ENCODE results near the gene ZNF628.

The ZNF628 gene

DNA sequence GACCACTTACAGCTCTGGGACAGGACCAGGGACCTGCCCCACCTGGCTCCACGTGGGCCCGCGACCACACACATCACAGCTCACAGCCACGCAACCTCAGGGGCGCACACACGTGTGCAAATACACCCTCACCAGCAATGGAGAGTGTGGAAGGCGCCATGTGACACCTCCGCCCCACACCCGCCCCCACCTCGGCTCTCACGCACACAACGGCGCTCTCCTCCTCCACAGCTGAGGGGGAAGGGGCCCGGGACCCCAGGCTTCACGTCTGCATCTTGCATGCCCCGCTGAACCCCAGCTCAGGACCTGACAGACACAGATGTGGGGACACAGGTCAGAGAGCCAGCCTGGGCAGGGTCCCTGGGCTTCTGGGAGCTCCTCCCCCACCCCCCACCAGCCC, 26.9 kb upstream of the ZNF628 start:
- Histone ChIP-seq H3K4me1 (ENCODE audit: control insufficient read depth, low read length) (no peaks in the 10 kb centered on the region), H3K27ac (ENCODE audit: low read depth, low read length) (no peak overlapping the region), H4K20me1 (ENCODE audit: control insufficient read depth, insufficient read depth, low read depth, low read length) (no peaks in the 10 kb centered on the region), H3K4me3 (ENCODE audit: low read length) (no peak overlapping the region), H3K9me2 (replicated peaks; ENCODE audit: control insufficient read depth, low read length) (no peaks in the 10 kb centered on the region), H3F3A (ENCODE audit: control insufficient read depth, insufficient read depth) (no peaks in the 10 kb centered on the region; the same call in 1 of the 2 replicates), H3K4me2 (ENCODE audit: low read length) (no peak overlapping the region), H3K27me3 (ENCODE audit: control insufficient read depth, low read length) (peaks cover 14% of the 10 kb centered on the region), H3K79me2 (ENCODE audit: control insufficient read depth, low read length) (no peaks in the 10 kb centered on the region), H3K36me3 (ENCODE audit: control insufficient read depth, low read length) (no peaks in the 10 kb centered on the region), H3K9me3 (ENCODE audit: control insufficient read depth, insufficient read depth, low read length) (no peaks in the 10 kb centered on the region)
- TF ChIP-seq CTCF (IDR thresholded peaks at IDR 0.05; ENCODE audit: low read depth, low read length, poor library complexity, severe bottlenecking) (no peak), EZH2phosphoT487 (IDR thresholded peaks at IDR 0.05; ENCODE audit: borderline replicate concordance, low read length) (no peak)

GRCh38 chr19:55451163-55451964, 25.1 kb upstream of the ZNF628 start:
- Histone ChIP-seq H3K9me2 (replicated peaks; ENCODE audit: control insufficient read depth, low read length) (no peaks in the 10 kb centered on the region), H3F3A (ENCODE audit: control insufficient read depth, insufficient read depth) (no peaks in the 10 kb centered on the region; the same call in 1 of the 2 replicates), H3K27ac (ENCODE audit: low read depth, low read length) (no peak overlapping the region), H3K4me2 (ENCODE audit: low read length) (no peak overlapping the region), H3K36me3 (ENCODE audit: control insufficient read depth, low read length) (no peaks in the 10 kb centered on the region), H3K27me3 (ENCODE audit: control insufficient read depth, low read length) (peaks cover 9% of the 10 kb centered on the region), H3K4me3 (ENCODE audit: low read length) (no peak overlapping the region), H3K4me1 (ENCODE audit: control insufficient read depth, low read length) (no peaks in the 10 kb centered on the region), H4K20me1 (ENCODE audit: control insufficient read depth, insufficient read depth, low read depth, low read length) (no peaks in the 10 kb centered on the region), H3K9me3 (ENCODE audit: control insufficient read depth, insufficient read depth, low read length) (no peaks in the 10 kb centered on the region), H3K79me2 (ENCODE audit: control insufficient read depth, low read length) (no peaks in the 10 kb centered on the region)
- TF ChIP-seq EZH2phosphoT487 (IDR thresholded peaks at IDR 0.05; ENCODE audit: borderline replicate concordance, low read length), result no peak
- no peak for TF ChIP-seq CTCF (IDR thresholded peaks at IDR 0.05; ENCODE audit: low read depth, low read length, poor library complexity, severe bottlenecking)

- Histone ChIP-seq H3K9me3 (ENCODE audit: control insufficient read depth, insufficient read depth, low read length) (no peaks in the 10 kb centered on the region), H3K79me2 (ENCODE audit: control insufficient read depth, low read length) (no peaks in the 10 kb centered on the region), H3K4me2 (ENCODE audit: low read length) (no peak overlapping the region), H3K4me1 (ENCODE audit: control insufficient read depth, low read length) (no peaks in the 10 kb centered on the region), H3K27me3 (ENCODE audit: control insufficient read depth, low read length) (peaks cover 9% of the 10 kb centered on the region), H3K36me3 (ENCODE audit: control insufficient read depth, low read length) (no peaks in the 10 kb centered on the region), H3K9me2 (replicated peaks; ENCODE audit: control insufficient read depth, low read length) (no peaks in the 10 kb centered on the region), H3K27ac (ENCODE audit: low read depth, low read length) (no peak overlapping the region), H4K20me1 (ENCODE audit: control insufficient read depth, insufficient read depth, low read depth, low read length) (no peaks in the 10 kb centered on the region), H3F3A (ENCODE audit: control insufficient read depth, insufficient read depth) (no peaks in the 10 kb centered on the region; the same call in 1 of the 2 replicates), H3K4me3 (ENCODE audit: low read length) (no peak overlapping the region)
- TF ChIP-seq CTCF (IDR thresholded peaks at IDR 0.05; ENCODE audit: low read depth, low read length, poor library complexity, severe bottlenecking) (no peak), EZH2phosphoT487 (IDR thresholded peaks at IDR 0.05; ENCODE audit: borderline replicate concordance, low read length) (no peak)
Measured at GRCh38 chr19:55451965-55452748, 24.3 kb upstream of the ZNF628 start.

Measured in DOHH2 (cell line).